ENCODE results near the gene PDS5A. TPM values are rescaled to one million over a fixed set of nuclear protein-coding genes. Genes with fewer than 3 reads are reported as not detected.
"Not testable (repeated sequence)": the region's sequence is repeated elsewhere in the genome, so short reads cannot be mapped to it uniquely, and the experiment has no call there.

Gene PDS5A
- 56.5 and 57.3 TPM in 2 replicates for total RNA-seq (2014; rRNA removed; shearing (Covaris generic))
- 24.0 and 26.8 TPM in 2 replicates for polyA plus RNA-seq (2016; fragmentation: Nextera tagmentation; extraction: Ambion mirVana)

- DNase-seq: peak; percentile 97
- peaks cover 43% of the 10 kb centered on the region for H3K79me2 ChIP-seq (ENCODE audit: insufficient read depth)
- peak within 1 kb of the TSS; percentile 88 for H3K4me2 ChIP-seq (ENCODE audit: unreplicated experiment)
- in situ Hi-C loops (cut with MboI): no loop called here
- H2AFZ ChIP-seq: peak within 1 kb of the TSS; percentile 99
- H3K27me3 ChIP-seq (replicated peaks; ENCODE audit: insufficient read depth): no peaks in the 10 kb centered on the region
- H3K36me3 ChIP-seq (ENCODE audit: low read depth): peaks cover 17% of the 10 kb centered on the region; the same call in 1 of the 2 replicates
- 1% methylated on average over 42 to 90 of the region's 117 CpGs for WGBS, 2 experiments (ENCODE audit: low coverage in 1 of 2, low lambda C conversion rate in 2 of 2, missing lambda C conversion rate in 2 of 2)
- H3K9me2 ChIP-seq (ENCODE audit: insufficient read depth): no peaks in the 10 kb centered on the region
- H3K9me3 ChIP-seq (ENCODE audit: low read depth): no peaks in the 10 kb centered on the region
- peaks cover 11% of the 10 kb centered on the region; the same call in 1 of the 2 replicates for H3F3A ChIP-seq (ENCODE audit: insufficient read depth)
- H3K9ac ChIP-seq: peak within 1 kb of the TSS; percentile 90
- no peaks in the 10 kb centered on the region for H4K20me1 ChIP-seq (ENCODE audit: insufficient read depth)
- peaks cover 9% of the 10 kb centered on the region; the same call in 1 of the 2 replicates for H3K4me1 ChIP-seq (ENCODE audit: insufficient read depth)
- H3K4me3 ChIP-seq: peak within 1 kb of the TSS; percentile 80
- peak within 1 kb of the TSS; percentile 71 for H3K27ac ChIP-seq
- TF ChIP-seq EZH2 (IDR thresholded peaks at IDR 0.05; ENCODE audit: insufficient read depth, poor library complexity, severe bottlenecking): no peak
- TF ChIP-seq EZH2phosphoT487 (IDR thresholded peaks at IDR 0.05; ENCODE audit: insufficient read depth, low read depth): no peak
Measured at GRCh38 chr4:39977489-39978377, at the start of gene PDS5A. Gene PDS5A (minus strand): TSS chr4:39977911. CDS start chr4:39976577, 1,334 bp downstream.

- 100% methylated on average over 4 to 7 of the region's 7 CpGs for WGBS, 2 experiments (ENCODE audit: low coverage in 1 of 2, low lambda C conversion rate in 2 of 2, missing lambda C conversion rate in 2 of 2)
- not testable (repeated sequence) for H3K9me2 ChIP-seq (ENCODE audit: insufficient read depth); H3K79me2 ChIP-seq (ENCODE audit: insufficient read depth)
Measured at GRCh38 chr4:40024049-40024448, 46.3 kb upstream of the PDS5A start.

GRCh38 chr4:40021116-40021515, 43.4 kb upstream of the PDS5A start:
- H3K27me3 ChIP-seq (replicated peaks; ENCODE audit: insufficient read depth); H3K4me2 ChIP-seq (ENCODE audit: unreplicated experiment); H3K27ac ChIP-seq; H3F3A ChIP-seq (ENCODE audit: insufficient read depth); H3K9me2 ChIP-seq (ENCODE audit: insufficient read depth); H3K4me3 ChIP-seq; H3K9me3 ChIP-seq (ENCODE audit: low read depth); H3K9ac ChIP-seq; H3K4me1 ChIP-seq (ENCODE audit: insufficient read depth); DNase-seq; H2AFZ ChIP-seq; H3K79me2 ChIP-seq (ENCODE audit: insufficient read depth); in situ Hi-C loops (cut with MboI); H4K20me1 ChIP-seq (ENCODE audit: insufficient read depth); H3K36me3 ChIP-seq (ENCODE audit: low read depth): not testable (repeated sequence)
- WGBS, 2 experiments (ENCODE audit: low coverage in 1 of 2, low lambda C conversion rate in 2 of 2, missing lambda C conversion rate in 2 of 2): 88 to 91% methylated on average over 7 of the region's 7 CpGs

More at GRCh38 chr4:40024049-40024448, 46.3 kb upstream of the PDS5A start:
- H3K27ac ChIP-seq; H4K20me1 ChIP-seq (ENCODE audit: insufficient read depth); DNase-seq; in situ Hi-C loops (cut with MboI); H3K4me1 ChIP-seq (ENCODE audit: insufficient read depth); H3K4me2 ChIP-seq (ENCODE audit: unreplicated experiment); H3F3A ChIP-seq (ENCODE audit: insufficient read depth); H2AFZ ChIP-seq; H3K9ac ChIP-seq; H3K4me3 ChIP-seq; H3K9me3 ChIP-seq (ENCODE audit: low read depth); H3K27me3 ChIP-seq (replicated peaks; ENCODE audit: insufficient read depth); H3K36me3 ChIP-seq (ENCODE audit: low read depth): not testable (repeated sequence)

GRCh38 chr4:40020221-40020620, 42.5 kb upstream of the PDS5A start:
- no peak for DNase-seq
- Histone ChIP-seq H3K36me3 (ENCODE audit: low read depth) (no peaks in the 10 kb centered on the region), H2AFZ (no peak overlapping the region), H3K79me2 (ENCODE audit: insufficient read depth) (no peaks in the 10 kb centered on the region), H3F3A (ENCODE audit: insufficient read depth) (no peaks in the 10 kb centered on the region), H3K4me1 (ENCODE audit: insufficient read depth) (0 out of 2 replicates have a peak, but pooled peaks cover 8% of the 10 kb centered on the region), H3K27me3 (replicated peaks; ENCODE audit: insufficient read depth) (no peaks in the 10 kb centered on the region), H3K9me2 (ENCODE audit: insufficient read depth) (no peaks in the 10 kb centered on the region), H3K27ac (no peak overlapping the region), H3K4me2 (ENCODE audit: unreplicated experiment) (no peak overlapping the region), H3K4me3 (no peak overlapping the region), H4K20me1 (ENCODE audit: insufficient read depth) (no peaks in the 10 kb centered on the region), H3K9me3 (ENCODE audit: low read depth) (no peaks in the 10 kb centered on the region), H3K9ac (no peak overlapping the region)
- 92% methylated on average over 15 of the region's 15 CpGs for WGBS, 2 experiments (ENCODE audit: low coverage in 1 of 2, low lambda C conversion rate in 2 of 2, missing lambda C conversion rate in 2 of 2)
- TF ChIP-seq EZH2phosphoT487 (IDR thresholded peaks at IDR 0.05; ENCODE audit: insufficient read depth, low read depth) (no peak), EZH2 (IDR thresholded peaks at IDR 0.05; ENCODE audit: insufficient read depth, poor library complexity, severe bottlenecking) (no peak)
- in situ Hi-C loops (cut with MboI): no loop called here
